Activated effector memory CD4-positive, alpha-beta T cell treated with Interleukin-2 at 50 U/mL for 16 hours (primary cell): ENCODE data around the gene PERCC1.
"Not testable (repeated sequence)": the region's sequence is repeated elsewhere in the genome, so short reads cannot be mapped to it uniquely, and the experiment has no call there.

Source experiments
- DNase-seq: peaks from one replicate; pipeline ENCODE4 v3.0.0-alpha.2; 2020

Gene PERCC1

GRCh38 chr16:1470481-1471251 lies 39.8 kb downstream of the PERCC1 start:
- no peak for DNase-seq

GRCh38 chr16:1471569-1472194 lies 40.8 kb downstream of the PERCC1 start:
- DNase-seq = no peak

GRCh38 chr16:1472974-1473373 lies 42.1 kb downstream of the PERCC1 start:
- no peak for DNase-seq

- no peak for DNase-seq
Observed at GRCh38 chr16:1474082-1474795, 43.4 kb downstream of the PERCC1 start.

GRCh38 chr16:1474796-1475551 lies 44.1 kb downstream of the PERCC1 start, which contains the start of gene CLCN7:
CLCN7 (minus strand) TSS chr16:1475028; CDS start chr16:1474974, 54 bp downstream.
- peak; percentile 80 for DNase-seq

GRCh38 chr16:1475552-1476114 lies 44.8 kb downstream of the PERCC1 start:
- no peak for DNase-seq

- DNase-seq = no peak
Observed at GRCh38 chr16:1477033-1477432, 46.2 kb downstream of the PERCC1 start.

GRCh38 chr16:1478937-1479336 lies 48.1 kb downstream of the PERCC1 start:
- not testable (repeated sequence) for DNase-seq

GRCh38 chr16:1481906-1482835 lies 51.3 kb downstream of the PERCC1 start:
- no peak for DNase-seq
